OCI-LY3 (cell line): ENCODE measurements around the gene PHLDB1.
"Not testable (repeated sequence)": the region's sequence is repeated elsewhere in the genome, so short reads cannot be mapped to it uniquely, and the experiment has no call there.

Experiments
- H2AFZ ChIP-seq: fragments of 200-600, 300-600 bp; shearing (Covaris generic); 2 replicates; pipeline ENCODE4 v1.6.0; 2014; ENCODE audit warnings: antibody characterized with exemption, low read depth, low read length
- H3K27ac ChIP-seq: fragments of 200-600, 300-600 bp; sonication (generic); 2 replicates; pipeline ENCODE4 v1.5.1; 2014; ENCODE audit warnings: mild to moderate bottlenecking, low read length, moderate library complexity, mixed read lengths
- H3K27me3 ChIP-seq: fragments of 200-600, 300-600 bp; sonication (generic); 2 replicates; pipeline ENCODE4 v1.6.1; 2014; ENCODE audit warnings: low read depth, low read length, mixed read lengths
- H3K36me3 ChIP-seq: fragments of 200-600, 300-600 bp; sonication (generic); replicated peaks from 2 replicates; pipeline ENCODE3; 2014; ENCODE audit warnings: low read depth, low read length, mixed read lengths
- H3K4me1 ChIP-seq: fragments of 300-600, 200-600 bp; sonication (generic); 2 replicates; pipeline ENCODE4 v1.6.1; 2014; ENCODE audit warnings: low read length, mixed read lengths
- H3K4me2 ChIP-seq: fragments of 200-600, 300-600 bp; sonication (generic); 2 replicates; pipeline ENCODE4 v1.6.1; 2014; ENCODE audit warnings: low read length, mixed read lengths
- H3K4me3 ChIP-seq: fragments of 300-600, 200-600 bp; sonication (generic); 2 replicates; pipeline ENCODE4 v1.5.1; 2014; ENCODE audit warnings: antibody characterized with exemption, mild to moderate bottlenecking, low read length, moderate library complexity
- H3K79me2 ChIP-seq: fragments of 300-600, 200-600 bp; shearing (Covaris generic); 2 replicates; pipeline ENCODE4 v1.6.1; 2014; ENCODE audit warnings: mild to moderate bottlenecking, low read length, mixed read lengths
- H3K9ac ChIP-seq: fragments of 300-600, 200-600 bp; shearing (Covaris generic); 2 replicates; pipeline ENCODE4 v1.6.0; 2014; ENCODE audit warnings: mild to moderate bottlenecking, low read length, moderate library complexity
- H3K9me3 ChIP-seq: fragments of 200-600, 300-600 bp; shearing (Covaris generic); 2 replicates; pipeline ENCODE4 v1.6.1; 2014; ENCODE audit warnings: low read length, mixed read lengths; ENCODE audit not compliant: insufficient read depth
- H4K20me1 ChIP-seq: fragments of 200-600, 300-600 bp; sonication (generic); 2 replicates; pipeline ENCODE4 v1.6.1; 2016; ENCODE audit warnings: low read length, mixed read lengths; ENCODE audit not compliant: insufficient read depth
- EZH2phosphoT487 ChIP-seq: fragments of 200-600 bp; shearing (Covaris generic); IDR thresholded peaks from 2 replicates; pipeline ENCODE4 v1.6.1; 2018; ENCODE audit warnings: antibody characterized with exemption, mixed run types, low read depth
- TF ChIP-seq, protein P1 (sequence below): fragments of 200-600, 300-600 bp; sonication (generic); IDR thresholded peaks from 2 replicates; pipeline ENCODE4 v1.5.1; 2014; ENCODE audit warnings: antibody characterized with exemption, low read length, low read depth

PHLDB1 gene

DNA sequence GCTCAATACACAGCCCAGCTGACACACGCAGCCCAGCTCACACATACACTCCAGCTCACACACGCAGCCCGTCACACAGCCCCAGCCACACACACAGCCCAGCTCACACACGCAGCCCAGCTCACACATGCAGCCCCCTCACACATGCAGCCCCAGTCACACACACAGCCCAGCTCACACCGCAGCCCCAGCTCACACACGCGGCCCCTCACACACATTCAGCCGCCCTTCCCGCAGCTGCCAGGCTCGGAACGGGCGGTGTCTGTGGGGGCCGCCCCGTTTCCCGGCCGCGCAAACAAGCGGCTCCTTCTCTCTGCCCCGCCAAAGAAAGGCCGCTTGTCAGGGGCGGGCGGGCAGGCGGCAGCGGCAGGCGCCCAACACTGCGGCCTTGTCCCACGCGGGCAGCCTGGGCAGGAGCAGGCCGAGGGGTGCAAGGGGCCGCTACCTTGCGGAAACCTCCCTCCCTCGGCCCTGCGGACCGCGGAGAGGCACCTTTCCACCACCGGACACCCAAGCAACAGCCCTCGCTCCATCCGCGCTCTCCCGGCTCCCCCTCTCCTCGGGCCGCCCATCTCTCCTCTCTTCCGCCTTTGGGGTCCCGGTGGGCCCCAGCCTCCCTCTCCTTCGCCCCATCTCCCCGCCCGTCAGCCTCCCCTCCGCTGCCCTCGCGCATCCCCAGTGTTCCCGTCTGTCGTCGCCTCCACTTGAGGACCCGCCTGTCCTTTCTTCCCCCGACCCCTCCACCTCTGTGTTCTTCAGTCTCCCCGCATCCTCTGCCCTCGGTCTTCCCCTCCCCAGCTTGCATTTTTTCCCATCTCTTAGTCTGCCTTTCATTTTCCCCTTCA is 2.2 kb downstream of the PHLDB1 start:
- peaks cover 22% of the 10 kb centered on the region for H3K27me3 ChIP-seq
- H3K4me2 ChIP-seq, result peak overlapping the region; percentile 94
- no peaks in the 10 kb centered on the region for H4K20me1 ChIP-seq
- no peaks in the 10 kb centered on the region for H3K36me3 ChIP-seq
- no peak overlapping the region for H3K9ac ChIP-seq
- peak overlapping the region; percentile 91 for H3K4me3 ChIP-seq
- TF ChIP-seq EZH2phosphoT487, result no peak
- TF ChIP-seq, protein P1, sequence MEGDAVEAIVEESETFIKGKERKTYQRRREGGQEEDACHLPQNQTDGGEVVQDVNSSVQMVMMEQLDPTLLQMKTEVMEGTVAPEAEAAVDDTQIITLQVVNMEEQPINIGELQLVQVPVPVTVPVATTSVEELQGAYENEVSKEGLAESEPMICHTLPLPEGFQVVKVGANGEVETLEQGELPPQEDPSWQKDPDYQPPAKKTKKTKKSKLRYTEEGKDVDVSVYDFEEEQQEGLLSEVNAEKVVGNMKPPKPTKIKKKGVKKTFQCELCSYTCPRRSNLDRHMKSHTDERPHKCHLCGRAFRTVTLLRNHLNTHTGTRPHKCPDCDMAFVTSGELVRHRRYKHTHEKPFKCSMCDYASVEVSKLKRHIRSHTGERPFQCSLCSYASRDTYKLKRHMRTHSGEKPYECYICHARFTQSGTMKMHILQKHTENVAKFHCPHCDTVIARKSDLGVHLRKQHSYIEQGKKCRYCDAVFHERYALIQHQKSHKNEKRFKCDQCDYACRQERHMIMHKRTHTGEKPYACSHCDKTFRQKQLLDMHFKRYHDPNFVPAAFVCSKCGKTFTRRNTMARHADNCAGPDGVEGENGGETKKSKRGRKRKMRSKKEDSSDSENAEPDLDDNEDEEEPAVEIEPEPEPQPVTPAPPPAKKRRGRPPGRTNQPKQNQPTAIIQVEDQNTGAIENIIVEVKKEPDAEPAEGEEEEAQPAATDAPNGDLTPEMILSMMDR, result no peak
- peaks cover 25% of the 10 kb centered on the region for H3K4me1 ChIP-seq
- peak overlapping the region; percentile 36; the same call in 1 of the 2 replicates for H2AFZ ChIP-seq
- no peaks in the 10 kb centered on the region for H3K9me3 ChIP-seq
- H3K79me2 ChIP-seq, result no peaks in the 10 kb centered on the region
- no peak overlapping the region for H3K27ac ChIP-seq

DNA sequence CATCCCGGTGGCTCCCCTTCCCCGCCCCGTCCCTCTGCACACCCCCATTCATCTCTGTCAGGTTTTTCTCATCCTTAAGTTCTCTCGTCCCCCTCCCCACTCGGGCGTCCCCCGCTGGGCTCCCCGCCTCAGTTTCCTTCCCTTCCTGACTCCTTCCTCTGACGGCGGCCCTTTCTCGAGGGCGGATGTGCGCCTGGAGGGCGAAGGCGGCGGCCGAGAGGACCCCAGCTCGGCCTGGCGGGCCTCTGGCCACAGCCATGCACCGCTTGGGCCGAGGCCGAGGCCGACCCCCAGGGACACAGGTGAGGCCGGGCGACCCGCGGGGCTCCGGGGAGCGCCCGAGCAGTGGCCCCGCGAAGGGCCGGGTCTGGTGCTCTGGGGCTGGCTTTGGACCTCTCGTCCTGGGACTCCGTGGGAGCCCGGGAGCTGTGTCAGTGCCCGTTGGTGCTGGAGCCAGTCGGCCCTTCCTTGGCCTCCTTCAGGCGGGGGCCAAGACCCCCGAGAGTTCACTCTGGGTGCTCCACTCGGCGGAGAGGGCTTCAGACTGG is 2.9 kb downstream of the PHLDB1 start:
- Histone ChIP-seq H3K4me3 (peak overlapping the region; percentile 91), H4K20me1 (no peaks in the 10 kb centered on the region), H3K36me3 (no peaks in the 10 kb centered on the region), H3K9me3 (no peaks in the 10 kb centered on the region), H3K27ac (no peak overlapping the region), H3K9ac (no peak overlapping the region), H3K4me2 (peak overlapping the region; percentile 94), H2AFZ (peak overlapping the region; percentile 36; the same call in 1 of the 2 replicates), H3K4me1 (peaks cover 25% of the 10 kb centered on the region), H3K79me2 (no peaks in the 10 kb centered on the region), H3K27me3 (peaks cover 22% of the 10 kb centered on the region)
- TF ChIP-seq, protein P1, result no peak
- no peak for TF ChIP-seq EZH2phosphoT487

DNA sequence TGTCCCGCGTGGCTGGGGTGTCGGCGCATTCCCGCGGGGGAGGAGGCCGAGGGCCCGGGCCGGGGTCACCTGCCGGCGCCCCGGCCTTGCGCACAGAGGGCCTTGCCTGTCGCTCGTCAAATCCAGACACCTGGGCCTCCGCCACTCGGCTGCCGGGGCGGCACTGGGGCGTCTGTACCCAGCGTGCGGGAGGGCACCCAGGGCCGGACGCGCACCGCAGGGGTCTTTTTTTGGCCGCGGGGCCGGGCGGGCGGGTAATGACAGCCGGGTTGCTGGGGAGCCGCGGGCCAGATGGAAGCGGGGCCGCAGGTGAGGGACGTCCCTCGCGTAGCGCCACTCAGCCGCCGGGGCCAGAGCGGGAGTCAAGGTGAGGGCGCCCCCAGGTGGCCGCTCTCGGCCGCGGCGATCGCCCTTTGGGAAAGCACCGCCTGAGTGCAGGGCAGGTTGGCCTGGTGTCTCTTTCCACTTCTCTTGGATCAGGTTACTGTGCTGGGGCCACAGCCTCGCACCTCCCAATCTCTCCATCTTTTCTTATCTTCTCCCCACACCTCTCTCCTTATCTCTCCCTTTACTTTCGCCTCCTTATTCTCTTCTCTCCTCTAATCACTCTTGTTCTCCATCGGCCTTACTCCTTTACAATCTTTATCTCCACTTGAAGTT is 3.5 kb downstream of the PHLDB1 start:
- Histone ChIP-seq H2AFZ (peak overlapping the region; percentile 82), H3K36me3 (no peaks in the 10 kb centered on the region), H4K20me1 (no peaks in the 10 kb centered on the region), H3K27me3 (peaks cover 22% of the 10 kb centered on the region), H3K79me2 (no peaks in the 10 kb centered on the region), H3K27ac (no peak overlapping the region), H3K4me3 (peak overlapping the region; percentile 91), H3K9me3 (no peaks in the 10 kb centered on the region), H3K4me1 (peaks cover 25% of the 10 kb centered on the region), H3K9ac (no peak overlapping the region), H3K4me2 (peak overlapping the region; percentile 94)
- TF ChIP-seq, protein P1, result peak; percentile 56
- no peak for TF ChIP-seq EZH2phosphoT487

DNA sequence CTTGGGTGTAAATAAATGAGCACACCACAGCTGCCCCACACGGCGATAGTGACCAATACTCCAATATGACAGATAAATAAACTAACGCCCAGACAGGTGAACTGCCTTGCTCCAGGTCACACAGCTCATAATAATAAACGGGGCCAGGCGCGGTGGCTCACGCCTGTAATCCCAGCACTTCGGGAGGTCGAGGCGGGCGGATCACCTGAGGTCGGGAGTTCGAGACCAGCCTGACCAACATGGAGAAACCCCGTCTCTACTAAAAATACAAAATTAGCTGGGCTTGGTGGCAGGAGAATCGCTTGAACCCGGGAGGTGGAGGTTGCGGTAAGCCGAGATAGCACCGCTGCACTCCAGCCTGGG is 4.0 kb downstream of the PHLDB1 start:
- Histone ChIP-seq H3K4me1 (peaks cover 25% of the 10 kb centered on the region), H3K4me3 (peak overlapping the region; percentile 91), H3K27me3 (peaks cover 22% of the 10 kb centered on the region), H2AFZ (peak overlapping the region; percentile 82), H3K4me2 (peak overlapping the region; percentile 94)
- not testable (repeated sequence) for H4K20me1 ChIP-seq, H3K9me3 ChIP-seq, H3K9ac ChIP-seq, H3K36me3 ChIP-seq, H3K27ac ChIP-seq, H3K79me2 ChIP-seq
